ENCODE measurements around the gene MX2. TPM values are rescaled to one million over a fixed set of nuclear protein-coding genes. Genes with fewer than 3 reads are reported as not detected.

Gene MX2
- total and polyA plus RNA-seq, 2 donors (not counting 3 experiments of a cell fraction or from before 2014, with no cell fraction given): 0.01 TPM; not detected in 1

GRCh38 chr21:41403966-41404365 is 42.1 kb downstream of the MX2 start:
- intact Hi-C loops (cut with micrococcal nuclease): no loop called here
- Histone ChIP-seq H3K4me1 (ENCODE audit: control insufficient read depth, extremely low read depth, insufficient read depth, low read length) (no peaks in the 10 kb centered on the region), H3K4me2 (ENCODE audit: insufficient read depth, low read length) (no peak overlapping the region), H4K20me1 (replicated peaks; ENCODE audit: control insufficient read depth, extremely low read depth, insufficient read depth, low read length) (no peaks in the 10 kb centered on the region), H3K9me3 (replicated peaks; ENCODE audit: control insufficient read depth, insufficient read depth, low read length) (no peaks in the 10 kb centered on the region), H3K79me2 (ENCODE audit: control insufficient read depth, insufficient read depth, low read length) (no peaks in the 10 kb centered on the region), H3K9ac (replicated peaks; ENCODE audit: extremely low read depth, insufficient read depth, low read length) (no peak overlapping the region), H3K9me1 (replicated peaks; ENCODE audit: control insufficient read depth, extremely low read depth, insufficient read depth, low read length) (no peaks in the 10 kb centered on the region), H3K4me3 (replicated peaks in 1 of 3; ENCODE audit: insufficient read depth in 1 of 3, low read depth in 1 of 3, low read length in 3 of 3) (no peak overlapping the region), H3K27me3 (ENCODE audit: control insufficient read depth in 2 of 2, insufficient read depth in 2 of 2, low read length in 2 of 2) (no peaks in the 10 kb centered on the region), H2AFZ (ENCODE audit: low read depth, low read length) (no peak overlapping the region), H3K27ac (ENCODE audit: insufficient read depth, low read depth, low read length) (no peak overlapping the region), H3K36me3 (ENCODE audit: control insufficient read depth in 2 of 2, extremely low read depth in 1 of 2, insufficient read depth in 2 of 2, low read length in 2 of 2) (no peaks in the 10 kb centered on the region)
- no TSS peak for BruUV-seq (replicated peaks)
- no peak for TF ChIP-seq CTCF (IDR thresholded peaks at IDR 0.05; ENCODE audit: extremely low read depth in 1 of 2, insufficient read depth in 1 of 2, low read depth in 1 of 2, low read length in 2 of 2)
- TF ChIP-seq JUN (IDR thresholded peaks at IDR 0.05; ENCODE audit: borderline replicate concordance, insufficient read depth, insufficient read length, low read depth): no peak
- no peak for TF ChIP-seq GATA2 (IDR thresholded peaks at IDR 0.05; ENCODE audit: insufficient read depth, insufficient read length, low read depth, low read length)
- TF ChIP-seq EZH2 (IDR thresholded peaks at IDR 0.05; ENCODE audit: borderline replicate concordance, low read depth, low read length, severe bottlenecking): no peak
- no peak for TF ChIP-seq MYC (IDR thresholded peaks at IDR 0.05; ENCODE audit: low read depth, low read length)
- no peak for TF ChIP-seq POLR2AphosphoS5 (IDR thresholded peaks at IDR 0.05; ENCODE audit: insufficient read depth, low read depth, low read length)
- TF ChIP-seq POLR2A (IDR thresholded peaks at IDR 0.05; ENCODE audit: low read depth, low read length): no peak
- TF ChIP-seq, protein P1, sequence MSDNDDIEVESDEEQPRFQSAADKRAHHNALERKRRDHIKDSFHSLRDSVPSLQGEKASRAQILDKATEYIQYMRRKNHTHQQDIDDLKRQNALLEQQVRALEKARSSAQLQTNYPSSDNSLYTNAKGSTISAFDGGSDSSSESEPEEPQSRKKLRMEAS (IDR thresholded peaks at IDR 0.05; ENCODE audit: insufficient read depth, insufficient read length): no peak
- TF ChIP-seq FOS (IDR thresholded peaks at IDR 0.05; ENCODE audit: borderline replicate concordance, insufficient read depth, low read length): no peak
- dilution Hi-C loops (cut with MboI; ENCODE audit: extremely low pct_ligation_motif_present, low sequenced_read_pairs): no loop called here
- DNase-seq (ENCODE audit: low read depth, low spot score): no peak
- ChIA-PET CTCF (no interaction called here), POLR2A (no interaction called here)
- no peak for FAIRE-seq

All from endothelial cell of umbilical vein (primary cell).